Breast epithelium (tissue), 4 donors: ENCODE results near the gene ANKRD45. TPM values are rescaled to one million over a fixed set of nuclear protein-coding genes. Genes with fewer than 3 reads are reported as not detected.
"Not testable (repeated sequence)": the region's sequence is repeated elsewhere in the genome, so short reads cannot be mapped to it uniquely, and the experiment has no call there.

Source experiments
- DNase-seq, 2 donors: peaks; one replicate each; pipeline ENCODE4 v3.0.0-alpha.2; 2019; ENCODE audit warnings: low spot score in 2 of 2
- H3K27ac ChIP-seq, 2 donors: fragments of 200-600 bp; sonication (generic) in 1 of 2; one replicate each; pipeline ENCODE4 v1.5.1; 2016 to 2019; ENCODE audit warnings: mild to moderate bottlenecking in 1 of 2
- H3K27me3 ChIP-seq, 2 donors: fragments of 200-600 bp; sonication (generic) in 1 of 2; one replicate each; pipeline versions ENCODE4 v1.5.1 to v1.6.0; 2017 to 2019; ENCODE audit warnings: control low read depth in 1 of 2, mild to moderate bottlenecking in 1 of 2
- H3K36me3 ChIP-seq: fragments of 200-600 bp; one replicate; pipeline ENCODE4 v1.5.1; 2019
- H3K4me1 ChIP-seq, 2 donors: fragments of 200-600 bp; sonication (generic); one replicate each; pipeline ENCODE4 v1.5.1; 2016 to 2019; ENCODE audit warnings: control low read depth in 1 of 2
- H3K4me3 ChIP-seq, 3 donors: fragments of 200-600 bp; sonication (generic); 1 replicate in 2 of 3; 2 replicates in 1 of 3; pipeline ENCODE4 v1.5.1; 2016 to 2019; ENCODE audit warnings: mild to moderate bottlenecking in 3 of 3, moderate library complexity in 2 of 3
- H3K9me3 ChIP-seq, 2 donors: fragments of 200-600 bp; sonication (generic) in 1 of 2; one replicate each; pipeline ENCODE4 v1.5.1; 2016 to 2019; ENCODE audit warnings: control low read depth in 1 of 2
- POLR2A ChIP-seq: fragments of 450-650 bp; IDR thresholded peaks from one replicate; pipeline ENCODE4 v1.6.1; 2016; ENCODE audit warnings: antibody characterized with exemption, mild to moderate bottlenecking, moderate library complexity
- POLR2AphosphoS5 ChIP-seq, 3 donors: sonication (generic); formaldehyde crosslinking; IDR thresholded peaks; one replicate each; pipeline ENCODE4 v1.6.1; 2017; ENCODE audit warnings: antibody characterized with exemption in 3 of 3
- intact Hi-C: fragments of 100-400 bp; cut with DNase I; formaldehyde crosslinking; loops from one replicate; pipeline ENCODE4 v1.15.1; 2023; ENCODE audit warnings: low total_unique reads
- total RNA-seq, 3 donors: library from RNA; depleted of rRNA; stranded (reverse); fragments of >200 nt; gene quantifications; one replicate each; pipeline ENCODE4 v1.1.0, GENCODE V29; 2016
- TF ChIP-seq, protein P1 (sequence below), 3 donors: fragments of 450-650 bp; IDR thresholded peaks; one replicate each; pipeline ENCODE4 v1.5.1; 2016 to 2017; ENCODE audit warnings: antibody characterized with exemption in 3 of 3, mild to moderate bottlenecking in 3 of 3, moderate library complexity in 3 of 3

ANKRD45 gene
- total RNA-seq, 3 donors from 2014 or later, result 0.29 to 0.33 TPM; not detected in 1

GRCh38 chr1:173682184-173682583 is 12.5 kb upstream of the ANKRD45 start:
- H3K4me1 ChIP-seq, result no peaks in the 10 kb centered on the region
- H3K27ac ChIP-seq, result no peak overlapping the region
- TF ChIP-seq, protein P1, sequence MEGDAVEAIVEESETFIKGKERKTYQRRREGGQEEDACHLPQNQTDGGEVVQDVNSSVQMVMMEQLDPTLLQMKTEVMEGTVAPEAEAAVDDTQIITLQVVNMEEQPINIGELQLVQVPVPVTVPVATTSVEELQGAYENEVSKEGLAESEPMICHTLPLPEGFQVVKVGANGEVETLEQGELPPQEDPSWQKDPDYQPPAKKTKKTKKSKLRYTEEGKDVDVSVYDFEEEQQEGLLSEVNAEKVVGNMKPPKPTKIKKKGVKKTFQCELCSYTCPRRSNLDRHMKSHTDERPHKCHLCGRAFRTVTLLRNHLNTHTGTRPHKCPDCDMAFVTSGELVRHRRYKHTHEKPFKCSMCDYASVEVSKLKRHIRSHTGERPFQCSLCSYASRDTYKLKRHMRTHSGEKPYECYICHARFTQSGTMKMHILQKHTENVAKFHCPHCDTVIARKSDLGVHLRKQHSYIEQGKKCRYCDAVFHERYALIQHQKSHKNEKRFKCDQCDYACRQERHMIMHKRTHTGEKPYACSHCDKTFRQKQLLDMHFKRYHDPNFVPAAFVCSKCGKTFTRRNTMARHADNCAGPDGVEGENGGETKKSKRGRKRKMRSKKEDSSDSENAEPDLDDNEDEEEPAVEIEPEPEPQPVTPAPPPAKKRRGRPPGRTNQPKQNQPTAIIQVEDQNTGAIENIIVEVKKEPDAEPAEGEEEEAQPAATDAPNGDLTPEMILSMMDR (IDR thresholded peaks at IDR 0.05), result no peak
- no peak for TF ChIP-seq POLR2A
- no peak for TF ChIP-seq POLR2AphosphoS5 (IDR thresholded peaks at IDR 0.05)
- no peaks in the 10 kb centered on the region for H3K9me3 ChIP-seq
- H3K27me3 ChIP-seq, result no peaks in the 10 kb centered on the region
- no peaks in the 10 kb centered on the region for H3K36me3 ChIP-seq
- intact Hi-C loops, result no loop called here
- no peak for DNase-seq
- no peak overlapping the region for H3K4me3 ChIP-seq

DNA sequence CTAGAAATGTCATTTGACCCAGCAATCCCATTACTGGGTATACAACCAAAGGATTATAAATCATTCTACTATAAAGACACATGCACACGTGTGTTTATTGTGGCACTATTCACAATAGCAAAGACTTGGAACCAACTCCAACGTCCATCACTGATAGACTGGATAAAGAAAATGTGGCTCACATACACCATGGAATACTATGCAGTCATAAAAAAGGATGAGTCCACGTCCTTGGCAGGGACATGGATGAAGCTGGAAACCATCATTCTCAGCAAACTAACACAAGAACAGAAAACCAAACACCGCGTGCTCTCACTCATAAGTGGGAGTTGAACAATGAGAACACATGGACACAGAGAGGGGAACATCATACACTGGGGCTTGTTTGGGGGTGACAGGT is 10.5 kb upstream of the ANKRD45 start:
- H3K4me1 ChIP-seq, intact Hi-C loops, H3K4me3 ChIP-seq, H3K27ac ChIP-seq, H3K9me3 ChIP-seq, H3K36me3 ChIP-seq, DNase-seq, H3K27me3 ChIP-seq: not testable (repeated sequence)

GRCh38 chr1:173674496-173674895 is 4.8 kb upstream of the ANKRD45 start:
- H3K36me3 ChIP-seq, H3K27ac ChIP-seq, H3K27me3 ChIP-seq, DNase-seq, H3K4me1 ChIP-seq, intact Hi-C loops, H3K4me3 ChIP-seq, H3K9me3 ChIP-seq: not testable (repeated sequence)

DNA sequence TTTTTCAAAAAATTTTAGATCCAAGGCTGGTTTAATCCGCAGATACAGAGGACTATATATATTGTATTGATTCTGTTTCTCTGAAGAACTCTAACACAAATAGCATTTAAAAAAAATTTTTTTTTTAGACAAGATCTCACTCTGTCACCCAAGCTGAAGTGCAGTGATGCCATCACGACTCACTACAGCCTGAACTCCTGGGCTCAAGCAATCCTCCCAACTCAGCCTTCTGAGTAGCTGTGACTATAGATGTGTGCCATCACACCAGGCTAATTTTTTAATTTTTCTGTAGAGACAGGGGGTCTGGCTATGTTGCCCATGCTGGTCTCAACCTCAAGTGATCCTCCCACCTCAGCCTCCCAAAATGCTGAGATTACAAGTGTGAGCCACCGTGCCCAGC is 3.0 kb downstream of the ANKRD45 start:
- Histone ChIP-seq H3K4me1 (no peaks in the 10 kb centered on the region), H3K36me3 (no peaks in the 10 kb centered on the region), H3K27me3 (peaks cover 0 to 12% of the 10 kb centered on the region in 2 donors), H3K9me3 (no peaks in the 10 kb centered on the region), H3K27ac (no peak overlapping the region), H3K4me3 (no peak overlapping the region)
- TF ChIP-seq, protein P1 (IDR thresholded peaks at IDR 0.05), result no peak
- TF ChIP-seq POLR2A (no peak), POLR2AphosphoS5 (IDR thresholded peaks at IDR 0.05) (no peak)
- intact Hi-C loops, result no loop called here
- DNase-seq, result no peak

DNA sequence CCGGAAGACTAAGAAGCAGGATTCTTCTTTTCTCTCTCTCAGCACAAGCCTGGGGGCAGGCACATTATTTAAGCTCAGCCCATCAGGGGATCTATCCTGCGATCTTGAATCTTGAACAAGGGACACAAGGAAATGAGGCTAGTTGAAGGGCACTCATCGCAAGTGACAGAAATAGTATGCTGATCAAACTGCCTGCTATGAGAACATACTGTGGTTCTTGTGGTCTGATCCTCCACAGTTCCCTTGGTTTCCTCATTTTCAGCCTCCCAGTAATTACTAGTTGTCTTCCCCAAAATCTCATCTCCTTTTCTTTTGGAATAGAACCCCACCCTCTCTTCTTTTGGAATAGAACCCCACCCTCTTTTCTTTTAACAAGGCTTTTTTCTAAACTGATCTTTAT is 6.5 kb downstream of the ANKRD45 start:
- no peak for DNase-seq
- intact Hi-C loops, result loop anchor here (5.0 kb wide), 1 partner anchor 409 kb away; no protein-coding TSS in a partner anchor
- Histone ChIP-seq H3K4me1 (no peaks in the 10 kb centered on the region), H3K27ac (no peak overlapping the region), H3K27me3 (no peaks in the 10 kb centered on the region), H3K4me3 (no peak overlapping the region), H3K9me3 (no peaks in the 10 kb centered on the region), H3K36me3 (no peaks in the 10 kb centered on the region)
- TF ChIP-seq, protein P1 (IDR thresholded peaks at IDR 0.05), result no peak
- no peak for TF ChIP-seq POLR2AphosphoS5 (IDR thresholded peaks at IDR 0.05)
- TF ChIP-seq POLR2A, result no peak

GRCh38 chr1:173661763-173662162 is 7.9 kb downstream of the ANKRD45 start:
- no peak overlapping the region for H3K4me3 ChIP-seq
- no peak for DNase-seq
- H3K27me3 ChIP-seq, result no peaks in the 10 kb centered on the region
- no peak overlapping the region for H3K27ac ChIP-seq
- H3K4me1 ChIP-seq, result no peaks in the 10 kb centered on the region
- intact Hi-C loops, result loop anchor here (5.0 kb wide), 1 partner anchor 411 kb away; no protein-coding TSS in a partner anchor
- no peaks in the 10 kb centered on the region for H3K9me3 ChIP-seq
- H3K36me3 ChIP-seq, result no peaks in the 10 kb centered on the region
- no peak for TF ChIP-seq POLR2AphosphoS5 (IDR thresholded peaks at IDR 0.05)
- TF ChIP-seq, protein P1 (IDR thresholded peaks at IDR 0.05), result no peak
- no peak for TF ChIP-seq POLR2A
